ENCODE data around the gene LRRC3.

The LRRC3 gene

DNA sequence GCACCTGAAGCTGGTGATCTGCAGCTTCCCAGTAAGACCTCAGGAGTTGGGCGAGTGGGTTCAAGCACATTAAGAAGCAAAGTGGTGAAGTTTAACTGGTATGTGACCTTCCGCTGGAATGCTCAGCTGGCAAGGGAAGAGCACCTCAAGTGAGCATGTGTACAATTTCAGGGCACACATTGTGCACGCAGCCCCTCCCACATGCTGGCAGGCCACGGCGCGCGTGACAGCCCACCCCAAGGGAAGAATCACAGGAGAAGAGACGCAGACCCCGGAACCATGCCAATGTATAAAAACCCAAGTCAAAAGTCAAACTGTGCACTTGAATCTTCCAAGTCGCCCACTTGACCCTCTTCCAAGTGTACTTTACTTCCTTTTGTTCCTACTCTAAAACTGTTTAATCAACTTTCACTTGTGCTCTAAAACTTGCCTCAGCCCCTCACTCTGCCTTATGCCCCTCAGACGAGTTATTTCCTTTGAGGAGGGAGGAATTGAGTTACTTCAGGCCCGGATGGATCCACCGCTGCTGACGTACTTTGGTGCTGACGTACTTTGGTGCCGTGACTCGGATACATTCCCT is 20.0 kb downstream of the LRRC3 start:
- TF ChIP-seq, protein P1, sequence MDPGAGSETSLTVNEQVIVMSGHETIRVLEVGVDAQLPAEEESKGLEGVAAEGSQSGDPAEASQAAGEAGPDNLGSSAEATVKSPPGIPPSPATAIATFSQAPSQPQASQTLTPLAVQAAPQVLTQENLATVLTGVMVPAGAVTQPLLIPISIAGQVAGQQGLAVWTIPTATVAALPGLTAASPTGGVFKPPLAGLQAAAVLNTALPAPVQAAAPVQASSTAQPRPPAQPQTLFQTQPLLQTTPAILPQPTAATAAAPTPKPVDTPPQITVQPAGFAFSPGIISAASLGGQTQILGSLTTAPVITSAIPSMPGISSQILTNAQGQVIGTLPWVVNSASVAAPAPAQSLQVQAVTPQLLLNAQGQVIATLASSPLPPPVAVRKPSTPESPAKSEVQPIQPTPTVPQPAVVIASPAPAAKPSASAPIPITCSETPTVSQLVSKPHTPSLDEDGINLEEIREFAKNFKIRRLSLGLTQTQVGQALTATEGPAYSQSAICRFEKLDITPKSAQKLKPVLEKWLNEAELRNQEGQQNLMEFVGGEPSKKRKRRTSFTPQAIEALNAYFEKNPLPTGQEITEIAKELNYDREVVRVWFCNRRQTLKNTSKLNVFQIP (CRISPR knock-in tag; IDR thresholded peaks at IDR 0.05; ENCODE audit: borderline replicate concordance, low read depth): no peak
- TF ChIP-seq BACH2 (CRISPR knock-in tag; IDR thresholded peaks at IDR 0.05; ENCODE audit: borderline replicate concordance) (no peak), ESRRG (CRISPR knock-in tag; IDR thresholded peaks at IDR 0.05) (no peak), TCF4 (CRISPR knock-in tag; IDR thresholded peaks at IDR 0.05; ENCODE audit: borderline replicate concordance) (no peak), ISL1 (CRISPR knock-in tag; IDR thresholded peaks at IDR 0.05) (no peak), ZNF565 (CRISPR knock-in tag; conservative IDR thresholded peaks at IDR 0.05; ENCODE audit: low read depth) (no peak), ZNF70 (CRISPR knock-in tag; IDR thresholded peaks at IDR 0.05) (no peak), SNAI2 (CRISPR knock-in tag; IDR thresholded peaks at IDR 0.05) (no peak), ARNTL (CRISPR knock-in tag; IDR thresholded peaks at IDR 0.05; ENCODE audit: borderline replicate concordance, low read depth) (no peak), ZNF8 (CRISPR knock-in tag; IDR thresholded peaks at IDR 0.05) (no peak), GLIS3 (CRISPR knock-in tag; IDR thresholded peaks at IDR 0.05) (no peak), OSR1 (CRISPR knock-in tag; IDR thresholded peaks at IDR 0.05) (no peak), ZFP3 (CRISPR knock-in tag; IDR thresholded peaks at IDR 0.05) (no peak), TOX (CRISPR knock-in tag; IDR thresholded peaks at IDR 0.05; ENCODE audit: borderline replicate concordance) (no peak), ZC3H10 (CRISPR knock-in tag; IDR thresholded peaks at IDR 0.05) (no peak), ZFP30 (CRISPR knock-in tag; IDR thresholded peaks at IDR 0.05) (no peak)
- TF ChIP-seq, protein P2, sequence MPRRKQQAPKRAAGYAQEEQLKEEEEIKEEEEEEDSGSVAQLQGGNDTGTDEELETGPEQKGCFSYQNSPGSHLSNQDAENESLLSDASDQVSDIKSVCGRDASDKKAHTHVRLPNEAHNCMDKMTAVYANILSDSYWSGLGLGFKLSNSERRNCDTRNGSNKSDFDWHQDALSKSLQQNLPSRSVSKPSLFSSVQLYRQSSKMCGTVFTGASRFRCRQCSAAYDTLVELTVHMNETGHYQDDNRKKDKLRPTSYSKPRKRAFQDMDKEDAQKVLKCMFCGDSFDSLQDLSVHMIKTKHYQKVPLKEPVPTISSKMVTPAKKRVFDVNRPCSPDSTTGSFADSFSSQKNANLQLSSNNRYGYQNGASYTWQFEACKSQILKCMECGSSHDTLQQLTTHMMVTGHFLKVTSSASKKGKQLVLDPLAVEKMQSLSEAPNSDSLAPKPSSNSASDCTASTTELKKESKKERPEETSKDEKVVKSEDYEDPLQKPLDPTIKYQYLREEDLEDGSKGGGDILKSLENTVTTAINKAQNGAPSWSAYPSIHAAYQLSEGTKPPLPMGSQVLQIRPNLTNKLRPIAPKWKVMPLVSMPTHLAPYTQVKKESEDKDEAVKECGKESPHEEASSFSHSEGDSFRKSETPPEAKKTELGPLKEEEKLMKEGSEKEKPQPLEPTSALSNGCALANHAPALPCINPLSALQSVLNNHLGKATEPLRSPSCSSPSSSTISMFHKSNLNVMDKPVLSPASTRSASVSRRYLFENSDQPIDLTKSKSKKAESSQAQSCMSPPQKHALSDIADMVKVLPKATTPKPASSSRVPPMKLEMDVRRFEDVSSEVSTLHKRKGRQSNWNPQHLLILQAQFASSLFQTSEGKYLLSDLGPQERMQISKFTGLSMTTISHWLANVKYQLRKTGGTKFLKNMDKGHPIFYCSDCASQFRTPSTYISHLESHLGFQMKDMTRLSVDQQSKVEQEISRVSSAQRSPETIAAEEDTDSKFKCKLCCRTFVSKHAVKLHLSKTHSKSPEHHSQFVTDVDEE (CRISPR knock-in tag; IDR thresholded peaks at IDR 0.05): no peak
- TF ChIP-seq, protein P3, sequence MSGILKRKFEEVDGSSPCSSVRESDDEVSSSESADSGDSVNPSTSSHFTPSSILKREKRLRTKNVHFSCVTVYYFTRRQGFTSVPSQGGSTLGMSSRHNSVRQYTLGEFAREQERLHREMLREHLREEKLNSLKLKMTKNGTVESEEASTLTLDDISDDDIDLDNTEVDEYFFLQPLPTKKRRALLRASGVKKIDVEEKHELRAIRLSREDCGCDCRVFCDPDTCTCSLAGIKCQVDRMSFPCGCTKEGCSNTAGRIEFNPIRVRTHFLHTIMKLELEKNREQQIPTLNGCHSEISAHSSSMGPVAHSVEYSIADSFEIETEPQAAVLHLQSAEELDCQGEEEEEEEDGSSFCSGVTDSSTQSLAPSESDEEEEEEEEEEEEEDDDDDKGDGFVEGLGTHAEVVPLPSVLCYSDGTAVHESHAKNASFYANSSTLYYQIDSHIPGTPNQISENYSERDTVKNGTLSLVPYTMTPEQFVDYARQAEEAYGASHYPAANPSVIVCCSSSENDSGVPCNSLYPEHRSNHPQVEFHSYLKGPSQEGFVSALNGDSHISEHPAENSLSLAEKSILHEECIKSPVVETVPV (CRISPR knock-in tag; IDR thresholded peaks at IDR 0.05): no peak
- TF ChIP-seq, protein P4, sequence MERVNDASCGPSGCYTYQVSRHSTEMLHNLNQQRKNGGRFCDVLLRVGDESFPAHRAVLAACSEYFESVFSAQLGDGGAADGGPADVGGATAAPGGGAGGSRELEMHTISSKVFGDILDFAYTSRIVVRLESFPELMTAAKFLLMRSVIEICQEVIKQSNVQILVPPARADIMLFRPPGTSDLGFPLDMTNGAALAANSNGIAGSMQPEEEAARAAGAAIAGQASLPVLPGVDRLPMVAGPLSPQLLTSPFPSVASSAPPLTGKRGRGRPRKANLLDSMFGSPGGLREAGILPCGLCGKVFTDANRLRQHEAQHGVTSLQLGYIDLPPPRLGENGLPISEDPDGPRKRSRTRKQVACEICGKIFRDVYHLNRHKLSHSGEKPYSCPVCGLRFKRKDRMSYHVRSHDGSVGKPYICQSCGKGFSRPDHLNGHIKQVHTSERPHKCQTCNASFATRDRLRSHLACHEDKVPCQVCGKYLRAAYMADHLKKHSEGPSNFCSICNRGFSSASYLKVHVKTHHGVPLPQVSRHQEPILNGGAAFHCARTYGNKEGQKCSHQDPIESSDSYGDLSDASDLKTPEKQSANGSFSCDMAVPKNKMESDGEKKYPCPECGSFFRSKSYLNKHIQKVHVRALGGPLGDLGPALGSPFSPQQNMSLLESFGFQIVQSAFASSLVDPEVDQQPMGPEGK (CRISPR knock-in tag; IDR thresholded peaks at IDR 0.05; ENCODE audit: borderline replicate concordance): no peak
- ATAC-seq: no peak

DNA sequence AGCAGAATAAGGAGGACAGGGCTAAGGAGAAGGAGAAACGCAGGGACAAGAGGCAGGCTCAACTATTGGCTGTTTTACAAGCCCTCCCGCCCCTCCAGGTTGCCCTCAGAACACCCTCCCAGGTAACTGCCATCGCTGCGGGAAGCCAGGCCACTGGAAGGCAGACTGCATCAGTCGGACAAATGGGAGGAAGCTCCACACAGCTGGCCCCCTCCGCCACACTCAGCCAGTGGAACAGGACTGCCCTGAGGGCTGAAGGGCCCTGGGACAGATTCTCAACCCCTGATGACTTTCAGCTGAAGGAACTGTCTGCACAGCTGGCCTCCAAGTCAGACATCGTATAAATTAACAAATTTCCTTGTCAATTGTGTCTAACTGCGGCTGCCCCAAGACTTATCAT is 21.8 kb downstream of the LRRC3 start:
- ATAC-seq: no peak
- TF ChIP-seq RARB (CRISPR knock-in tag; IDR thresholded peaks at IDR 0.05): no peak

DNA sequence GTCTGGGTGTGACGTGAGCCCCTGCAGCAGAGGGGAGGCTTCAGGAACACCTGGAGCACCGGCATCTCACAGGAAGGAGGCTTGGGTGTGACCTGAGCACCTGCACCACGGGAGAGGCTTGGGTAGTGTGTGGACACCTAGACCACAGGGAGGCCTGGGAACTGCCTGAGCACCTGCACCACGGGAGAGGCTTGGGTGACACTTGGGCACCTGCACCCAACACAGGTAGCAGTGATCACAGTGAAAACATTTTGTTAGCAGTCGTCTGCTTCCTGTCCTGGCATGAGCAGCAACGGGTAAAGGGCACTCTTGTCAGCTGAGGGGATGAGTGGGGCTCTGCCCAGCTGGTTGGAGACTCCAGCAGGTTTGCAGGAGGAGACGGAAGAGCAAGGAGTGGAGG is 22.4 kb downstream of the LRRC3 start:
- no peak for ATAC-seq
- no peak for TF ChIP-seq ARNTL (CRISPR knock-in tag; IDR thresholded peaks at IDR 0.05; ENCODE audit: borderline replicate concordance, low read depth)
- TF ChIP-seq, protein P4 (CRISPR knock-in tag; IDR thresholded peaks at IDR 0.05; ENCODE audit: borderline replicate concordance): no peak
- no peak for TF ChIP-seq CSDC2 (CRISPR knock-in tag; IDR thresholded peaks at IDR 0.05)
- no peak for TF ChIP-seq ZFP3 (CRISPR knock-in tag; IDR thresholded peaks at IDR 0.05)
- TF ChIP-seq, protein P3 (CRISPR knock-in tag; IDR thresholded peaks at IDR 0.05): no peak
